NCI-H1092 (cell line): ENCODE measurements around the gene ACO1.
"Not testable (repeated sequence)": the region's sequence is repeated elsewhere in the genome, so short reads cannot be mapped to it uniquely, and the experiment has no call there.

Experiments used
- DNase-seq: peaks from one replicate; lab custom pipeline; 2025; lab: John Stamatoyannopoulos, UW

The ACO1 gene

GRCh38 chr9:32384364-32385151, at the start of gene ACO1:
Gene ACO1, plus strand, starts transcription at chr9:32384643. Its CDS starts 20,864 bp downstream, at chr9:32405507.
- DNase-seq, result peak; percentile 78

- DNase-seq, result no peak
These were observed 49.2 kb upstream of the ACO1 start for GRCh38 chr9:32334916-32335895.

DNA sequence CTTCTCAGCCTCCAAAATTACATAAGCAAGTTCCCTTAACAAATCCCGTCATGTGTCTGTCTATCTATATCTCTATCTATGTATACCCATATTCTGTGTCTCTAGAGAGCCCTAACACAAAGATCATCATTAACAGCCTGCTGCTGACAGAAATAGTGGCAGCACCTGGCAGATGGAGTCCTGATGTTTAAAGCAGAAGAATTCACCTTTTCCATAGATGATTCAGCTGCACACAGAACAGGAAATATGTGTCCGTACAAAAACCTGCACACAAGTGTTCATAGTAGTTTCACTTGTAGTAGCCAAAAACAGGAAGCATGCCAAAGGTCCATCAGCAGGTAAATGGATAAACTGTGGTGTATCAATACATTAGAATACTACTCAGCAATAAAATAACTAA, 45.0 kb upstream of the ACO1 start:
- no peak for DNase-seq

DNA sequence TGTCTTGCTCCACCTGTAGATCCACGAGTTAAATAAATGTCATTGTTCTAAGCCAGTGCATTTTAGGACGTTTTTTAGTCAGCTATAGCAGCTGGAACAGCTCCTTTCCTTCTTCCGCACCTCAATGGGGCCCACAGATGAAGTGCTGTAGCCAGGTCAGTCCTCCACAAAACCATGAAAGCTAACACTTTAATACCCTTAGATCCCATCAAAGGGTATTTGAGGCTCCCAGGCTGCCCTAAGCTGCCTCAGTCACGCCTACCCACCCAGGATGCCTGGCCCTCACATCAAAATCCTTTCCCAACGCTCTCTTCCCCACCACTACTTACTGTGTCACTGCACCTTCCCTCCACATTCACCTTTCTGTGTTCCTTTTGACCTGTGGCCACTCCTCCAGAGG, 44.1 kb upstream of the ACO1 start:
- no peak for DNase-seq

DNA sequence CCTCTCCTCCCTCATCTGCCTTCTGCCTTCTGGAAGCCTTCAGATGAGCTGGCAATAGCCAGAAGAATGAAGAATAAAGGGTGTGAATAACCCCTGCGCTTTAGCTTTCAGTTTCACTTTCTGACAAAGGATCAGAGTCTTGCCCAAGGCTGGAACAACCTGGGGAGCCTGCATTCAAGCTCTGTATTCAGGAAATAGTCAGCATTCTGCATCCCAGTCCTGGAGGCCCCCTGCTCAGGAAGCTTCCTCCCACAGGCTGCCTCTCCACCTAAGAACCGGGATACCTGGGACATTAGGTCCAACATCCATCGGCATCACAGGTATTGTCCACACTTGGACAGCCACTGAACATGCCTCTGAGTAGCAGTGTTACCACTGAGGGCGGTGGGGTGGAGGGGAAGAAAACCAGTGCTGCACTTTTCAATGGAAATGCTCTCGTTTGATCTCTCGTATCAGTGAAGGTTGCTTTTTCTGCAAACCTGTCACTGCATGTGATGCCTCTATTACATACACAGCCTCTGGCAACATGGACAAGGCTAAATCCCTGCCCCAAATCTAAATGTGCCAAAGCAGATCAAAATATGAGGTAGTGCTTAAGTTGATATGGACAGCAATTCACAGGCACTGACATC, 39.8 kb upstream of the ACO1 start:
- DNase-seq, result no peak

GRCh38 chr9:32345243-32345642, 39.2 kb upstream of the ACO1 start:
- no peak for DNase-seq

DNA sequence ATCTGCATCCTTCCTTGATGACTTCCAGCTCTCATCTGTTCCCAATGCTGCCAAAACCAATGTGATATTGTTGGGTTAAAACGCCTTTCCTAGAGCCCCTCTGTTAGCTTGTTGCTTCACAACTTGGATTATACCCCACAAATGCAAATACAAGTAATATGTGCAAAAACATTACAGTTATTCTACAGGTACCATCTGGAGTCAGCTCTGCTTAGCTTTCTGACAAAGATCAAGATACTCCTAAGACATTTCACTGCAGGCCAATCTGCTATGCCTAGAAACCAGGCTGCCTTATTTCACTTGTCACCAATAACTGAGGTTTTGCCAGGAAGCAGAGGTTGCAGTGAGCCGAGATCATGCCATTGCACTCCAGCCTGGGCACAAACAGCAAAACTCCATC, 36.9 kb upstream of the ACO1 start:
- DNase-seq, result no peak

DNA sequence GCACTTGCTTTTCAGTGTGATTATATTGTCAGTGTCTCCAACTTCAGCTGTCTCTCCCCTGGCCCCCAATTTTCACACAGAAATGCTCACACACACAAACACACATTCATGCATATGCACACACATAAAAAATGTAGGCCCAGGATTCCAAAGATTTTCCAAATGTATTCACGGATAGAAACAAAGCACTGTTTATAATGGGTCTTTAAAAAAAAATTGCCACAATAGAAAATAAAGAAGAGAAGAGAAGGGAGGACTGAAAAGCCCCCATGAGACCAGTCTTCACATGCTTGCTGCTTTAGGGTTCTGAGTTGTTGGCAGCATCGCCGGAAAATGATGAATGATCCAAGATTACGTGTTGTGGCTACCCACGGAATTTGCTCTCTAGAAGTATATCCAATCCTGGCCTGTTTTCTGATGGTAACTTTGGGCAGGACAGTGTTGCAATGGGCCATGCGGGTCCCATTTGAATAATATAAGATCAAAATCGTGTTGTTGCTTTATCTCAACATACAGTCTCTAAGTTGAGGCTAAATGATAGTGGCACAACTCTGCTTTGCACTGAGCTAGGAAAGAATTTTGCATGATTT, 36.2 kb upstream of the ACO1 start:
- DNase-seq, result no peak

- DNase-seq, result no peak
These were observed 35.4 kb upstream of the ACO1 start for GRCh38 chr9:32349013-32349412.

GRCh38 chr9:32350682-32351081, 33.8 kb upstream of the ACO1 start:
- no peak for DNase-seq

- DNase-seq, result no peak
These were observed 32.6 kb upstream of the ACO1 start for GRCh38 chr9:32351845-32352244.

GRCh38 chr9:32353476-32353875, 31.0 kb upstream of the ACO1 start:
- DNase-seq, result not testable (repeated sequence)

- DNase-seq, result no peak
These were observed 25.0 kb upstream of the ACO1 start for GRCh38 chr9:32359452-32359851.

DNA sequence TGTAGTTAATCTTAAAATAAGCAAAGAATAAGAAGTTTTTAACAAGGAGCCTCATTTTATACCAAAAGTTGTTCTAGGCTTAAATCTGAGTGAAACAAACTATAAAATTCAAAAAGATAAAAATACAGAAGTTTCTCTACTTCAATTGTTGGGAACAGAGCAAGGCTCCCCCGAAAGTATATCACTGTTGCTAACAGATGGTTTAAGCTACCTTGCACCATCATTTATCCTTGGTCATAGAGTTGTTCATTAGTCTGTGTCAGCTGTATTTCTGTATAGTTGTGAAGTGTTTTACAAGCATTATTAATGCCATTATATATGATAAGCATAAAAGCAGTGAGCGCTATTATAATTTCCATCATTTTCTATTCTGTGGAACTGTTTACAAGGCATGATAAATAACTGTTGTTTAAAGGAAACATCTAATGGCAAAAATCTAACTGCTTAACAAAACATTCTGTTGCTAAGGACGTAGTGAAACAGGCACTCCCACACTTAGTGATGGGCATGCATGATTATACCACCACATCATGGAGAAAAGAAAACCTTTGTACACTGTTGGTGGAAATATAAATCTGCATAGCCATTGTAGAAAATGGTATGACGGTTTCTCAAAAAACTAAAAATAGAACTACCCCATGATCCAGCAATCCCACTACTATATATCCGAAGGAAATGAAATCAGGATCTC, 23.3 kb upstream of the ACO1 start:
- no peak for DNase-seq

DNA sequence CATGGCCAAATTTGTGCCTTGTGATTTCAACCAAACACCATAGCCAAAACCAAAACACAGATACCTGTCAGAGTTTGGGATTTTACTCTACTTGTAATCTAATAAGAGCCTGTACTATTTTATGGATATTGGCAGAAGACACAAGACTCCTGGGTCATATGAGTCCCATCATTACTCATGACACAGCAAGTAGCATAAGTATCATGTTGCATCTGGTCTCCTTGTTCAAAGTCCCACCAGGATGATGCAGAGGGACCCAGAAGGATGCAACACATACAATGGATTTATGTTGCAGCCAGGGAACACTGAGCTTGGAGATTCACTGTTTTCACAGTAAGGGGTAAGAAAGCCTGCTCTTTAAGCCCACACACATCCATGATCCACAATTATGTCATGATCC, 13.2 kb upstream of the ACO1 start:
- DNase-seq, result no peak

DNA sequence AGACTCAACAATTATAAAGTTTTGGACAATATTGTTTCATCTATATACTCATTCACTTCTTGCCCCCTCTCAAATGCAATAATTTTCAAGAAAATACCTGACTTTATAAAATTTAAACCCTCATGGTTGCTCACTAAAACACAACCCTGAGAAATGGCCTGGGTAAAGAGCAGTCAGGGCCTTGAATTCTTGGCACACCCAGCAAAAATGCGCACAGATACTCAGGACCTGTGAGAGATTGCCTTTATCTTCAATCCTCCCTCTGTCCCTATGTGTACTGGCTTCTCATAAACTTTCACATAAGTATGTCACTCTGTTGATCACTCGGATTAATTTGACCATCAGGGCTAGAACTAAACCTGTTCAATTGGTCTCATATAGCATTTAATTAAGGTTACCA, 12.8 kb upstream of the ACO1 start:
- DNase-seq, result no peak

GRCh38 chr9:32376285-32376684, 8.2 kb upstream of the ACO1 start:
- no peak for DNase-seq

- peak; percentile 59 for DNase-seq
These were observed 5.9 kb upstream of the ACO1 start for GRCh38 chr9:32378496-32378895.

DNA sequence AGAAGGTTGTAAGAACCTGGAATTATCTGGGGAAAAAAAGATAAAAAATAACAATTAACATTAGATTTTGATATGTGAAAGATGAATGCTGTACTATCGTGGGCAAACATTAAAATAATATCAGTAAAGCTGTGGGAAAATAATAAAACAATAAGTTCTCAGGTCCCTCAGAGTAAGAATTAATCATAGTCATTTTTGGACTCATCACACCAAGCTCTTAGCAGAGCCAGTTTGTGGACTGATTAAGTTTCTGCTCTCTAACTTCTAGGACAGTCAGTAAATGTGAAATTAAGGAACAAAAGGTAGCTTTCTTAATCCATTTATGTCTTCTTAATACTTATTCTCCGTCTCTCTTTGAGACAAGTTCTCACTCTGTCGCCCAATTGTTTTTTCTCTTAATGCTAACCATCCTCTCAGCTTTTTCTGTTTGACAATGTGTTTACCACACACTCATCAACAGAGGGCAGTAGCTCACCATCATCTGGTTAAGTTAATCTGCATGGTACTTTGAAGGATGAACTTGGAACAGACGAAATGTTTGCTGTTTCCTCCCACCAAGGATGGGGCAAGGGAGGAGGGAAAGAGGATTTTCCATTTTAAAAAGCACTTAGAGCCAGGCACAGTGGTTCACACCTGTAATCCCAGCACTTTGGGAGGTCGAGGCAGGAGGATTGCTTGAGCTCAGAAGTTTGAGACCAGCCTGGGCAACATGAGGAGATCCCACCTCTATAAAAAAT, 5.3 kb upstream of the ACO1 start:
- DNase-seq, result peak; percentile 78

DNA sequence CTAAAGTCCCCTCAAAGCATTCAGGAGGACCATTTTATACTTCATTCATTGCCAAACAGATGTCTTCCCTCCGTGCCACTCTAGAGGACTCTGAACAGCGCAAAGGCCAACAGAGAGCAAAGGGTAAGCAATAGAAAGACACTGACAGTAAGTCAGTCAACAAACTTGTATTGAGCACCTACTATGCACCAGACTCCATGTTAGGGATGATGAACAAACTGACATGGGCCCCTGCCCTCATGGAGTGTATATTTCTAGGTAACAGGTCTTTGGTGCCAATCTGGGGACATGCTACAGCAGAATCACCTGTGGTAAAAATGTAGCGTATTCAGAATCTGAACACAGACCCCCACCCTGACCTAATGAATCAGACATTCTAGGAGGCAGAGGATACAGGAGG, 3.5 kb upstream of the ACO1 start:
- DNase-seq, result no peak
